Smooth muscle cell of the brain vasculature (primary cell): Measurements from ENCODE around the gene HARS2.
"Not testable (repeated sequence)": the region's sequence is repeated elsewhere in the genome, so short reads cannot be mapped to it uniquely, and the experiment has no call there.

Experiments used
- DNase-seq: peaks from one replicate; pipeline ENCODE4 v3.0.0-alpha.2; 2012; ENCODE audit warnings: low read depth, low spot score

HARS2 gene, protein sequence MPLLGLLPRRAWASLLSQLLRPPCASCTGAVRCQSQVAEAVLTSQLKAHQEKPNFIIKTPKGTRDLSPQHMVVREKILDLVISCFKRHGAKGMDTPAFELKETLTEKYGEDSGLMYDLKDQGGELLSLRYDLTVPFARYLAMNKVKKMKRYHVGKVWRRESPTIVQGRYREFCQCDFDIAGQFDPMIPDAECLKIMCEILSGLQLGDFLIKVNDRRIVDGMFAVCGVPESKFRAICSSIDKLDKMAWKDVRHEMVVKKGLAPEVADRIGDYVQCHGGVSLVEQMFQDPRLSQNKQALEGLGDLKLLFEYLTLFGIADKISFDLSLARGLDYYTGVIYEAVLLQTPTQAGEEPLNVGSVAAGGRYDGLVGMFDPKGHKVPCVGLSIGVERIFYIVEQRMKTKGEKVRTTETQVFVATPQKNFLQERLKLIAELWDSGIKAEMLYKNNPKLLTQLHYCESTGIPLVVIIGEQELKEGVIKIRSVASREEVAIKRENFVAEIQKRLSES

DNA sequence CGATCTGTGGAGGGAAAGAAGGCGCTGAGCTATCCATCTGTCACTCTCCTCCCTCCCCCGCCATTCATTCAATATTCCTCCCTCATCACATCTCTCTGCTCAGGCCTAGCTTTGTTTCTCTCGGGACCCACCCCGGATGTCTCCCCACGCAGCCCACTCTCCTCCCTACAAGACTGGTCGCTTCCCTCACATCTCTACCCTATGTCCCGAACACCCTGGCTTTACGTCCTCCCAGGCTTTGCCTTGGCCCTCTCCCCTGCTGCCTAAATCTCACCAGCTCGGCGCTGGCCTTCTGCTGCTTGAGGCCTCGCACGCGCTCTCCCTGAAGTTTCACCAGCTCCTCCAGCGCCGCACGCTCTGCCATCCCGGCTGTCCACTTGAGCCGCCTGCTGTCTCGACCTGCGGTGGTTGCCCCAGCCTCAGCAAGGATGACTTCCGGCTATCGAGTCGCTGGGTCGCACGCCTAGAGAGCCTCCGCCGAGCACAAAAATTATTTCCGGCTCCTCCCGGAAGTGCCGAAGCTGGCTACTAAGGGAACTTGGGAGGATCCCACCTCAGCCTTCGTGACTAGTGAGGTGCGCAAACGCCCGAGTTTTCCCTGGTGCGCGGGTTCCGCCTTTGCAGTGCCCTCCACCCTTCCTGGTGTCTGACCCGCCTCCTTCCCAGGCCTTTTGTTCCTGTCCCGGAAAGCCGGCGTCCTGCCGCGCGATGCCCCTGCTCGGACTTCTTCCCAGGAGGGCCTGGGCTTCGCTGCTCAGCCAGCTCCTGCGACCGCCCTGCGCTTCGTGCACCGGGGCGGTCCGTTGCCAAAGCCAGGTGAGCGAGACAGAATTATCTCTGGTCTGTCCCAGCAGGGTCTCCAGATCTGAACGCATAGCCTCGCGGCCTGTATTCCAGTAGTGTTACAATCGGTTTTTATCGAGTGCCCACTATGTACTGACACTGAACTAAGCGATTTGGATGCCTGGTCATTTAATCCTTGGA, at the start of gene HARS2, which contains the start of gene HARS1:
Gene HARS2 (plus strand): TSS at position 515 of the 984 bp plus-strand sequence. CDS start 194 bp downstream, at position 709.
Gene HARS1 (minus strand): TSS at position 430 of the 984 bp plus-strand sequence. CDS start 66 bp downstream, at position 364.
- peak; percentile 72 for DNase-seq

DNA sequence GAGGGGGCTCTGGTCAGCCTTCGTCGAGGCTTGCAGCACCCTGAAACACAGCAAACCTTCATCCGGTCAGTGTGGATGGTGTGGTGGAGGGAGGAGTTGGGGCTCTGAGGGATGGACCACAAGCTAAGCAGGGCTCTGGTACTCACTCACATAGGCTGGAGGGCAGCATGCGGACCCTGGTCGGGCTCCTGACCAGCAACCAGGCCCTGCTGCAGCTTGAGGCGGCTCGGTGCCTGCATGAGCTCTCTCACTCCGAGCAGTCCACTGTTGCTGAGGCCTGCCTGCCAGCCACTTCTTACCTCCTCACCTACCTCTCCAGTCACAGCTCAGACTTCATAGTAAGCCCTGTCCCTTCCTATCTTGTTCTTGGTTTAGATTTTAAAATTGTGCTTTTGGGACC, 49.5 kb upstream of the HARS2 start:
- DNase-seq = no peak

DNA sequence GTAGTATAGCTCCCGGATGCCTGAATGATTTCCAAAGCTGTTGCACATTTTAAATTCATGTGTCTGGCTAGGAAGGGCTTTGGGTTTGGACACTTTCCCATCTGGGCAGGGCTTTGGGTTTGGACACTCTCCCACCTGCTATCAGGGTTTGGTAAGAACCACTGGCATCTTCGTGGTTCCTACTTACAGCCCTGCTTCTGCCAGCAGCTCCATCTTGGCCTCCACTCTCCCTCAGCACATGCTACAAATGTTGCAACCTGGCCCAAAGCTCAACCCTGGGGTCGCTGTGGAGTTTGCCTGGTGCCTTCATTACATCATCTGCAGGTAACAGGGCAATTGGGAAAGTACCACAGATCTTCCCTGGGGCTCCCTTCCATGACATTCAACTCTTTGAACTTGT, 48.5 kb upstream of the HARS2 start:
- no peak for DNase-seq

DNA sequence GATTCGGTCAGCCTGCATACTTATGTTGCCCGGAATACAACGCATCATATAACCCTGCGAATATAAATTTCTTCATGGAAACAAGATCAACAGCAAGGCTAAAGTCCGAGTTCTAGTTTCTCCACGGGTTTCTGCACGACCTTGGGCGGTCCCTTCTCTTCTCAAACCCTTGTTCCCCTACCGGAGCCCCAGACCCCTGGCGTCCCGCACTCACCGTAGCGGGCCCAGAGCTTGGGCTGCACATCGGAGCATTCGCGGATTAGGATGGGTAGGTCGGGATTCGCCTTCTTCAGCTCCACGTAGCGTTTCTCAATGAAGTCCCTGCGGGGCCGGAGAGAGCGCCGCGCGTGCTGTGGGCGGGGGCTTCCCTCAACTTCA, 44.2 kb upstream of the HARS2 start:
- no peak for DNase-seq

DNA sequence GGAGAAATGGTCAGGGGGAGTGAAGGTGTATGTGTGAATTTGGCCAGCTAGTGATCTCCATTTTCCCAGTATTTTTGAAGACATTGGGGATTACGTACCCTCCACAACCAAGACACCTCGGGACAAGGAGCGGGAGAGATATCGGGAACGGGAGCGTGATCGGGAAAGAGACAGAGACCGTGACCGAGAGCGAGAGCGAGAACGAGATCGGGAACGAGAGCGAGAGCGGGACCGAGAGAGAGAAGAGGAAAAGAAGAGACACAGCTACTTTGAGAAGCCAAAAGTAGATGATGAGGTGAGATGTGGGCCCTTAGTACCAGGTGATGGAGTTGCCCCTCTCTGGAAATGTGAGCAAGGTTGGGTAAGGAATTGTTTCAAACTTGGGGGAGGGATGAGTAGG, 32.4 kb upstream of the HARS2 start:
- no peak for DNase-seq

DNA sequence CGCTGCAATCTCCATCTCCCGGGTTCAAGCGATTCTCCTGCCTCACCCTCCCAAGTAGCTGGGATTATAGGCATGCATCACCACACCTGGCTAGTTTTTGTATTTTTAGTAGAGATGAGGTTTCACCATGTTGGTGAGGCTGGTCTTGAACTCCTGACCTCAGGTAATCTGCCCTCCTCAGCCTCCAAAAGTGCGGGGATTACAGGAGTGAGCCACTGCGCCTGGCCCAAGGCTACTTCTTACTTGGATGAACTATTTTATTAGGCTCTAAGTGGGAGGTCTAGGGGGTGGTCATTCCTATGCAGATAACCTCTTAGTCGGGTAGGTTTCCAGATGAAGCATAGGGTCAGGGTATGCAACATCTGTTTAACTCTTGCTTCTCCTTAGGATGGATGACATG, 30.9 kb upstream of the HARS2 start:
- DNase-seq = not testable (repeated sequence)

DNA sequence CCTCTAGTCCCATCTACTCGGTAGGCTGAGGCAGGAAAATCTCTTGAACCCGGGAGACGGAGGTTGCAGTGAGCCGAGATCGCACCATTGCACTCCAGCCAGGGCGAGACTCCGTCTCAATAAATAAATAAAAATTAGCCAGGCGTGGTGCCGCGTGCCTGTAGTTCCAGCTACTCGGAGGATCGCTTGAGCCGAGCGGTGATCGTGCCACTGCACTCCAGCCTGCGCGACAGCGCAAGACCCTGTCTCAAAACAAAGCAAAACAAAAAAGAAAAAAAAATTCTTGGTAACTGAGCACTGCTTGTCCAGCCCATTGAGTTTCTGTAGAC, 27.3 kb upstream of the HARS2 start:
- DNase-seq = no peak

DNA sequence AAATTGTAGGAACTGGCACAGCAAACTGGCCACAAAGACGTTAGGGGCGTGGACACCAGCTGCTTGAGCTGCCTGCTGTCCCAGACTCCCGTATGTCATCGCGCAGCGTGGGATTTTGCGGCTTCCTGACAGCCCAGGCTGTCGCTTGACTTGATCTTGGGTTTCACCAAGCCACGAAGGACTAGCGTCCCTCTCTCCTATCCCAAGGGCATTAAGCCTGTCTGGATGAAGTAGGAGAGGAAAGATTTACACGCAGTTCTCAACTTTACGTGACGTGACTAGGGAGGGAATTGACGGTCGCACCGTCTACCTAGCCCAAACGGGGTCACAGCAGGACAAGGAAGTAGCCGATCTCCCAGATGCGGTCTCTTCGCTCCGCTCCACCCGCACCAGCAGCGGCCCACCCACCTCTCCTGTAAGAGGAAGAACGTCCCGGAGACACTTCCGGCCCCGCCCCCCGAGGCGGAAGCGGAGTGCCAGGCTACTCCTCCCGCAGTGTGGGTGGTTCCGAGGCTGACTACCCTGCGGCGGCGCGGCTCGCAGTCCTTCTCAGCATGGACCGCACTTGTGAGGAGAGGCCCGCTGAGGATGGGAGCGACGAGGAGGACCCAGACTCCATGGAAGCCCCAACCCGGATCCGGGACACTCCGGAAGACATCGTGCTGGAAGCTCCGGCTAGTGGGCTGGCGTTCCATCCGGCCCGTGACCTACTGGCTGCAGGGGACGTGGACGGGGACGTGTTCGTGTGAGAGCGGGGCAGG, 26.7 kb upstream of the HARS2 start, which contains the start of gene WDR55:
Gene WDR55 (plus strand): TSS at position 546 of the 761 bp plus-strand sequence. CDS start 9 bp downstream, at position 555.
- DNase-seq = peak; percentile 64

DNA sequence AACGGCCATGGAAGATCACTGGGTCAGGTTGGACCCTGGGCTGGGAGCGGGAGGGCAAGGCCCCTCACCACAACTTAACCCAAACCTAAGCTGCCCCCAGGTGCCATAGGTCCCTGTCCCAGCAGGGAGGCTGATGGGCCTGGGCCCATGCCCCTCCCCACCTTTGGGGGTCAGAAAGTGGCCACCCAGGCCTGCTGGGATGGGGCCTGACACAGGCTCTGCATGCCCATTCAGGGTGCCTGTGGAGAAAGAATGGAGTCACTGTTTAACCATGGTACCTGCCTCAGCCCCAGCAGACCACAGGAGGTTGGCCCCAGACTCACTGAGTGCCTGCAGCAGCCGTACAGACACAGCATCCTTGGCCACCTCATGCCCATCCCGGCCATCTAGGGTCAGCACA, 20.2 kb upstream of the HARS2 start:
- DNase-seq = not testable (repeated sequence)

DNA sequence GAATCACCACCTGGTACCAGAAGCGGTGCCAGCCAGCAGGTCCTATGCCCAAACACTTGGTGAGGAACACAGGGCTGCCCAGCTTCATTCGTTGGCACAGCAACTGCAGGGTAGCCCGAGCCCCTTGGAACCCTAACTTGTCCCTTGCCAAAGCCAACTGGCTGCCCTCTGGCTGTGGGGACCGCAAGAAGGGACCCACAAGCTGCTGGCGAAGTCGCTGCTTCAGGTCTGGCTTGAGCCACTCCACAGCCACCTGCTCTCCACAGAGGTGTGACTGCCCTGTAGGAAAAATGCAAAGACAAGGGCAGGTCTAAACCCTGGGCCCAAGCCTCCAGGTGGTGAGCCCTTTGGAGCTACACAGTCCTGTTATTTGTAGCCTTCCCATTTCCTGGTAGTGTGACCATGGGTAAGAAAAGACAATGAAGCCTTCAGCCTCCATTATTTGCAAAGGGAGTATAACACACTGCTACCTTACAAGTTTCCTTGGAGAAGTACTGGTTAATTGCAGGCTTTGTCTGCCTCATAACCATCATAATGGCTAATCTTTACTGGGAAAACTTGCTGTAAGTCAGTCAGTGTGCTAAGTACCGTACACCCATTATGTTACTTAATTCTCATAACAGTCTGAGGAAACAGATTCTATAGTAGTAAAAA, 19.7 kb upstream of the HARS2 start:
- no peak for DNase-seq

DNA sequence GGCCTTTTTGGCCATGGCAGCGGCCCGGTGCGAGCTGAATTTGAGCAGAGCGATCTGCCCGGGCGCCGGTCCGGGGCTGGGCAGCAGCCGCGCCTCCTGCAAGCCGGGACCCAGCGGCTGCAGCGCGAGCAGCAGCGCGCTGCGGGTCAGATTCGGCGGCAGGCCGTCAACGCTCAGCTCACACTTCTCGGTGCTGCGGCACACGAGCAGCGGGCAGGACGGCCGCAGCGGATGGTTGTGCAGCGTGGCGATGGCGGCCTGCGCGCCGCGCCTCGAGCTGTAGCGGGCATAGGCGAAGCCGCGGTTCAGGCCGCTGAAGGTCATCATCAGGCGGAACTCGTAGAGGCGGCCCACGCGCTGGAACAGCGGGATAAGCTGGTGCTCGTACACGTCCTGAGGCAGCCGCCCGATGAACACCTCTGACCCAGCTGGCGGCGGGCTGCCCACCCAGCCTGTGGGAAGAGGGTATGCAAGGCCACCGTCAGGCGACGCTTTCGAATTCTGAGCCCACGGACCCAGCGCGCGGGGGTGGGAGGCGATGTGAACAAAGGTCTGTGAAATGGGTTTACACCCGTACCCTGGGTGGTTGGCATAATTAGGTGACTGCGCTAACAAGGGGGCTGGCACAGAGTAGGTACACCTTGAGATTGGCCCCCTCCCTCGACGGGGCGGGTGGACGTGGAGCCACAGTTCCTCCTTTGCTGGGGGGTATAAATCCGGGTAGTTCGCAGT, 18.6 kb upstream of the HARS2 start:
- DNase-seq = no peak

DNA sequence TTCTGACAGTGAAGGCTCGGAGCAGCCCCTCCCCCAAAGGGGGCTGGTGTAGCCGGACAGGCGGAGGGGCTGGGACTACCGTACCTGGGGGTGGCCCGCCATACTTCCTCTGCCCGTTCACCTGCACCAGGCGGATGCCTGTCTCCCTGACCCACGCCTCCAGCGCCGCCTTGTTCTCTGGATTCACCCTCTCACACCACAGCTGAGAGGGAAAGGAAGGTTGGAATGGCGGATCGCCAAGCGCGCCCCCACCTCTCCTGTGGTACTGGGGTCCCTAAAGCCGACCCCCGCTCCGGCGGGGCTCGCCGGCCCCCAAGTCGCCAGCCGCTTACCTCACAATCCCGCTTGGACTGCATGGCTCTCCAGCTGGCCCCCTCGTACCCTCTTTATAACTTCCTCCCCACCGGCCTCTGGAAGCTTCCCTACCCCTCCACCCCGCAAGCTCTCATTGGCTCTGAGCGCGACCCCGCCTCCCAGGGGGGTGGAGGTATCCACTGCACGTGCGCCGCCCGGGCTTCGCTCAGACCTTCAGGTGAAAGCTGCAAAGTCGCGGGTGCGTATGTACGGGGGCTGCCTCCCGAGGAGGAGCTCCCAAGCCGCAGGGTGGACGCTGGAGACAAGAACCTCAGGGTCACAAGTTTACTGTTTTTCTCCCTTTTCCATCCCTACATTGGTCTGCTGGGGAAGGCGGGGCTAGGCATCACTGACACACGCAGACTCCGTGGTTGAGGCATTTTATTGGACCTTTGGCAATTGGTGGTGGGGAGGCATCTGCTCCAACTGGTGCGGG, 17.9 kb upstream of the HARS2 start, which contains the start of gene DND1:
Gene DND1 (minus strand): TSS at position 390 of the 790 bp plus-strand sequence. CDS start 34 bp downstream, at position 356.
- no peak for DNase-seq

DNA sequence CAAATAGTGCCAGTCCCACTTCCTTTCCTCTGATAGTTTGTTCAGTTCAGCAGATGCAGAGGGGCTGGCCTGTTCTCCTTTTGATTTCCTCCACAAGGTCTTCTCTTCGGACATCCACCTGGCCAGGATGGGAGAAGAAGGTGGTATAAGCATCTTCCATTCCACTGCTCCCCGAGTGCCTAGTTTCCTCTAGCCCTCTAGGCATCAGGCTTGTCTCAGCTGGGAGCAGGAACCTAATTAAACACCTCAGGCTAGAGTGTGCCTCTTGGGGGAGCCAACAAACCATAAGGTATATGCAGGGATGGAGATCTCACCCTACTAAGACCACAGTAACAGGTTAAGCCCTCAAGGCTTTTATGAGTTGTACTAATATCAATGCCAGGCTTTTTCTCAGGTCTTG, 17.0 kb upstream of the HARS2 start:
- no peak for DNase-seq

DNA sequence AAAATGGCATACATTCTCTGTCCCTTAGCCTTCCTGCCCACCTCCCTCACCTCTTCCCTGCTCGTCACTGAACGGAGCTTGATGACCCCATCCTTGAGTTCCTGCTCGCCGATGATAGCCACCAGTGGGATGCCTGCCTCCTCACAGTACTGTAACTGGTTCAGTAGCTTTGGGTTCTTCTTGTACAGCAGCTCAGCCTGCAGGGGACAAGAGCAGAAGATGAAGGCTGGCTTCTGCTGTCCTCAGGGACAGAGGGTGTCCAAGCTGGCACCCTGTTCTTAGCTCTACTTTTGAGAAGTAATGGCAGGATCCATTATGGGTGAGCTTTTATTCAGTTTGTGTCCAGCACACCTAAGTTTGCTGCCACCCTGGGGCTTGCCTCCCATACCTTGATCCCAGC, 16.6 kb upstream of the HARS2 start:
- DNase-seq = no peak

DNA sequence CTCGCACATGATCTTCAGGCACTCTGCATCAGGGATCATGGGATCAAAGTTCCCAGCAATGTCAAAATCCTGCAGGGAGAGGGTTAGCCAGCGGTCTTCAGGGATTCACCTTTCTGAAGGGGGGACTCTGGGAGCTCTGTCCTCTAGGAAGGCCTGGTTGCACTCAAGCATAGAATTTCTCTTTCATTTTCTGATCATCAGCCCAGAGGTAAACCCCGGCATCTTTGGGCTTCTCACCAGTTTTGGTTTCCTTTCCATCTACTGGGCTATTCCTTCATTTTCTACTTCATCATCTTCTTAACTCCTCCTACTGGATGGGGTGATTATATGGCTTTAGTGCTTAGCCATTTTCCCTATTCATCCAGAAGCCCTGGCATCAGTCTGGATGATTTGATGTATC, 13.3 kb upstream of the HARS2 start:
- no peak for DNase-seq

DNA sequence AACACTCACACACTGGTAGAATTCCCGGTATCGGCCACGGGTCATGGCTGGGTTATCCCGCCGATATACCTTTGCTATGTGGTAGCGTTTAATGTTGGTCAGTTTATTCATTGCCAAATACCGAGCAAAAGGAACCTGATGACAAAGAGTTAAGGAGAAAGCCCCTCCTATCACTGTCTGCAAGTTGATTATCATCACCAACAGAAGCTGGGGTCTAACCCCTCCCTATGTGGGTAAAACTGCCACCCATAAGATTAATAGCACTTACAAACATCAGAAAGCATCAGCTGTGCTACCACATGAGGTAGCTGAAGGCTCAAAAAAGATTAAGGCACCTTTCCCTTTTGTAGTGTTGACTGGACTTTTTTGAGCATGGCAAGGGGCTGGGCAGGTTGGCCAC, 12.3 kb upstream of the HARS2 start:
- DNase-seq = no peak

DNA sequence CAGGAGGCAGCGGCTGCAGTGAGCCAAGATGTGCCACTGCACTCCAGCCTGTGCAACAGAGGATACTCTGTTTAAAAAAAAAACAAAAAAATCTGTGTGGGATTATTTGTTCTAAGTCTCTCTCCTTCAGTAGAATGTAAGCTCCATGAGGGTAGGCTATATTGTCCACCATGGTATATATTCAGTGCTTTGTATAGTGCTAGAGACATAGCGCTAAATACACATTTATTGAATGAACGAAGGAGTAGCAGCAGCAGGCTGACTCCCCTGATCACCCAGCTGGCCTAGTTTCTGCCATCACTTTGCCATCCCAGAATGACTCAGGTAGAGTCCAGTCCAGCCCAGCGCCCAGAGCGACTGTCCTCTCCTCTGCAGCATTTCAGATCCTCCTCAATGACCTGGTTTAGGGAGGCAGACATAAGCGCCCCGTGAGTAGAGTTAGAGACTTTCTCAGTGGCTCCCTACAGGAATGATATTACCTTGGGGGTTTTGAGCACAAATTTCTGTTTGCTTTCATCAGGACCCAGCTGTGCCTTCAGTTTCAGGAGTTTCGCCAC, 801 bp upstream of the HARS2 start:
- no peak for DNase-seq

DNA sequence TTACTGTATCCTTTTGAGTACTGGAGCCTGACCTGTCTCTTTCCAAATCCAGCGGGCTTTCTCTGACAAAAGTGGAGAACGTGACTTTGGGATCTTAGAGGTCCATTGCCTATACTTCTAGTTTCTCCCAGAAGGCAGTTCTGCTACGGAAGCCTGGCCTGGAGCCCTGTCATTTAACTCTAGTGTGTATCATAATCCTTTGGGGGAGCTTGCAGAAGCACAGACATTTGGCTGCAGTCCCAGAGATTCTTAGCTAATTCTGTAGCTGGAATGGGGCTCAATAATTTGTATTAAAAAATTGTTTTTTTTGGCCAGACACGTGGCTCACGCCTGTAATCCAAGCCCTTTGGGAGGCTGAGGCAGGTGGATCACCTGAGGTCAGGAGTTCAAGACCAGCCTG, 3.0 kb downstream of the HARS2 start:
- no peak for DNase-seq

DNA sequence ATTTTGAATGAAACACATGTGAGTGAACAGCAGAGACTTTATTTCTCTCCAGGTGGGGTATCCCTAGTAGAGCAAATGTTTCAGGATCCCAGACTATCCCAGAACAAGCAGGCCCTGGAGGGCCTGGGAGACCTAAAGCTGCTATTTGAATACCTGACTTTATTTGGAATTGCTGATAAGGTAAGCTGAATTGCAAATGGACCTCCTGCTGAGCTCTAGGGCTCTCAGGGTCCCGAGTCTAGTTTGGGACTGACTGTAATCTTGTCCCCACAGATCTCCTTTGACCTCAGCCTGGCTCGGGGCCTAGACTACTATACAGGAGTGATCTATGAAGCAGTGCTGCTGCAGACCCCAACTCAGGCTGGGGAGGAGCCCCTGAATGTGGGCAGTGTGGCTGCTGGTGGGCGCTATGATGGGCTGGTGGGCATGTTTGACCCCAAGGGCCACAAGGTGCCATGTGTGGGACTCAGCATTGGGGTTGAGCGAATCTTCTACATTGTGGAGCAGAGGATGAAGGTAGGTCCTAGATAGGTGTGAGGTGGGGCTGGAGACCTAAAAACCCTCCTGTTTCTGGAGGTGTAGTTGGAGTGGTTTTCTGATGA, 5.7 kb downstream of the HARS2 start:
- no peak for DNase-seq
